ENCODE data around the gene SLN.

SLN gene

GRCh38 chr11:107678632-107678971 is 33.3 kb downstream of the SLN start:
- Histone ChIP-seq H3K9ac (ENCODE audit: low read depth, low read length, poor library complexity, severe bottlenecking) (no peak overlapping the region), H3K4me1 (ENCODE audit: insufficient read depth, low read length, poor library complexity, severe bottlenecking) (no peaks in the 10 kb centered on the region), H3K36me3 (ENCODE audit: insufficient read depth, low read length) (no peaks in the 10 kb centered on the region), H3F3A (ENCODE audit: low read depth) (no peaks in the 10 kb centered on the region), H3K79me2 (ENCODE audit: insufficient read depth, low read length) (no peaks in the 10 kb centered on the region), H3K9me2 (replicated peaks; ENCODE audit: low read depth, low read length) (no peaks in the 10 kb centered on the region), H3K4me2 (ENCODE audit: low read depth, low read length, poor library complexity, severe bottlenecking) (no peak overlapping the region), H3K9me3 (ENCODE audit: insufficient read depth, low read depth, low read length) (no peaks in the 10 kb centered on the region), H3K27me3 (ENCODE audit: insufficient read depth, low read length, poor library complexity, severe bottlenecking) (no peaks in the 10 kb centered on the region), H2AFZ (ENCODE audit: low read length) (no peak overlapping the region), H3K4me3 (ENCODE audit: low read length, poor library complexity, severe bottlenecking) (no peak overlapping the region), H4K20me1 (ENCODE audit: insufficient read depth, low read length, poor library complexity, severe bottlenecking) (no peaks in the 10 kb centered on the region)
- TF ChIP-seq CTCF (conservative IDR thresholded peaks at IDR 0.05; ENCODE audit: low read length) = no peak
- no peak for TF ChIP-seq EZH2phosphoT487 (IDR thresholded peaks at IDR 0.05; ENCODE audit: borderline replicate concordance)

GRCh38 chr11:107677924-107678631 is 33.8 kb downstream of the SLN start:
- Histone ChIP-seq H3K9me3 (ENCODE audit: insufficient read depth, low read depth, low read length) (no peaks in the 10 kb centered on the region), H3K4me3 (ENCODE audit: low read length, poor library complexity, severe bottlenecking) (no peak overlapping the region), H3K27me3 (ENCODE audit: insufficient read depth, low read length, poor library complexity, severe bottlenecking) (no peaks in the 10 kb centered on the region), H3K4me2 (ENCODE audit: low read depth, low read length, poor library complexity, severe bottlenecking) (no peak overlapping the region), H4K20me1 (ENCODE audit: insufficient read depth, low read length, poor library complexity, severe bottlenecking) (no peaks in the 10 kb centered on the region), H3K79me2 (ENCODE audit: insufficient read depth, low read length) (no peaks in the 10 kb centered on the region), H3K4me1 (ENCODE audit: insufficient read depth, low read length, poor library complexity, severe bottlenecking) (no peaks in the 10 kb centered on the region), H3K9ac (ENCODE audit: low read depth, low read length, poor library complexity, severe bottlenecking) (no peak overlapping the region), H3K36me3 (ENCODE audit: insufficient read depth, low read length) (no peaks in the 10 kb centered on the region), H2AFZ (ENCODE audit: low read length) (no peak overlapping the region), H3K9me2 (replicated peaks; ENCODE audit: low read depth, low read length) (no peaks in the 10 kb centered on the region), H3F3A (ENCODE audit: low read depth) (no peaks in the 10 kb centered on the region)
- TF ChIP-seq EZH2phosphoT487 (IDR thresholded peaks at IDR 0.05; ENCODE audit: borderline replicate concordance) (no peak), CTCF (conservative IDR thresholded peaks at IDR 0.05; ENCODE audit: low read length) (no peak)

- H3K27me3 ChIP-seq (ENCODE audit: insufficient read depth, low read length, poor library complexity, severe bottlenecking) = no peaks in the 10 kb centered on the region
- H3K9me2 ChIP-seq (replicated peaks; ENCODE audit: low read depth, low read length) = no peaks in the 10 kb centered on the region
- TF ChIP-seq EZH2phosphoT487 (IDR thresholded peaks at IDR 0.05; ENCODE audit: borderline replicate concordance) (no peak), CTCF (conservative IDR thresholded peaks at IDR 0.05; ENCODE audit: low read length) (no peak)
- H2AFZ ChIP-seq (ENCODE audit: low read length) = no peak overlapping the region
- no peak overlapping the region for H3K9ac ChIP-seq (ENCODE audit: low read depth, low read length, poor library complexity, severe bottlenecking)
- H3K36me3 ChIP-seq (ENCODE audit: insufficient read depth, low read length) = no peaks in the 10 kb centered on the region
- H3K4me2 ChIP-seq (ENCODE audit: low read depth, low read length, poor library complexity, severe bottlenecking) = no peak overlapping the region
- no peaks in the 10 kb centered on the region for H3K9me3 ChIP-seq (ENCODE audit: insufficient read depth, low read depth, low read length)
- no peak overlapping the region for H3K4me3 ChIP-seq (ENCODE audit: low read length, poor library complexity, severe bottlenecking)
- no peaks in the 10 kb centered on the region for H3K79me2 ChIP-seq (ENCODE audit: insufficient read depth, low read length)
- H4K20me1 ChIP-seq (ENCODE audit: insufficient read depth, low read length, poor library complexity, severe bottlenecking) = no peaks in the 10 kb centered on the region
- H3F3A ChIP-seq (ENCODE audit: low read depth) = no peaks in the 10 kb centered on the region
- H3K4me1 ChIP-seq (ENCODE audit: insufficient read depth, low read length, poor library complexity, severe bottlenecking) = no peaks in the 10 kb centered on the region
Measured at GRCh38 chr11:107676336-107677057, 35.4 kb downstream of the SLN start.

Data from Loucy (cell line).